GM21360 (cell line): ENCODE measurements around the gene NOL7.

Experiments
- ATAC-seq: cut with Tn5 transposase; IDR thresholded peaks from one replicate; pipeline ENCODE4 v1.9.1; 2021; ENCODE audit warnings: mild to moderate bottlenecking, moderate library complexity; ENCODE audit not compliant: unreplicated experiment

NOL7 gene

DNA sequence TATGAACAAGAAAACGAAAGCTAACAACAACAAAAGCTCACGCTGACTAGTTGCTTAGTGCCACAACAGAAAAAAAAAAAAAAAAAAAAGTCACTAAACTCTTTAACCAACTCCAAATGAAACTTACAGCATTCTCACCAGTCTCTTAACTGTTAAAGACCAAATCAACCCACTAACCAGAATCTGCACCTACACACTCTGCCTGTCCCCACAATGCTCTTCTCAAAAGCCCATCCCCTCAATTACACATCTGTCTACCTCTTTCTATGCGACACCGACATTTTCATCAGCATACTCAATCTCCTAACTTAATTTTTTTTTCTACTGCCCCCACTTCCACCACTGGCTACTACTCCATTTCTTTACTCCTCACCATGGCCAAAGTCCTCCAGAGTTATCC is 34.3 kb downstream of the NOL7 start:
- no peak for ATAC-seq

DNA sequence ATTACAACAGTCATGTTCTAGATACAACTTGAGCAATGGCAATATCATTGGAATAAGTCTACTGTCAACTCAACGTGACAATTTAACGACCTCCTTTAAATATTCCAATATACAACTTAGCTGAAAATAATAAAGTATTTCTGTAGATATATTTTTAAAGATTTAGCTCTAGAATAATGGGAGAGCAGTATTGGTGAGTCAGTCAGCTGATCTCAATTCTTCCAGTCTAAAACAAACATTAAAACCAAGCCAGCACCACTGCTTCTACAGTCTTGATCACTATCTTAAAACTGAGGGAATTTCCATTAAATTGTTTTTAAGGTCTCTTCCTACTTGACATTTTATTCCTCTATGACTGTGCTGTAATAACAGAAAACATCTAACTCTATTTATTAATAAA is 38.2 kb downstream of the NOL7 start:
- ATAC-seq: no peak

DNA sequence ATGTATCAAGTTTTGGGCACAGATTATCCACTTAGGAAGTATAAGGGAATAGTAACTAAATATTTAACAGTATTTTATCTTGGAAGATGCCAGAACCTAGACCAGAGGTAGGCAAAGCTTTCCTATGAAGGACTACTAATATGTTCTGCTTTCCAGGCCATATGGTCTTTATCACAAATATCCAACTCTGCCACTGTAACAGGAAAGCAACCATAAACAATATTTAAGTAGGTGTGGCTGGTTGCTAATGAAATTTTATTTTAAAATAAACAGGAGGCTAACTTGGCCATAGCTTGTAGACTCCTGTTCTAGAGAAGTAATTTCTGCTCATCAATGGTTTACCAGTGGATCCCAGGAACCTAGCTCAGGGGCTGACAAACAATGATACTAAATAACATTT is 39.4 kb downstream of the NOL7 start:
- ATAC-seq: no peak

DNA sequence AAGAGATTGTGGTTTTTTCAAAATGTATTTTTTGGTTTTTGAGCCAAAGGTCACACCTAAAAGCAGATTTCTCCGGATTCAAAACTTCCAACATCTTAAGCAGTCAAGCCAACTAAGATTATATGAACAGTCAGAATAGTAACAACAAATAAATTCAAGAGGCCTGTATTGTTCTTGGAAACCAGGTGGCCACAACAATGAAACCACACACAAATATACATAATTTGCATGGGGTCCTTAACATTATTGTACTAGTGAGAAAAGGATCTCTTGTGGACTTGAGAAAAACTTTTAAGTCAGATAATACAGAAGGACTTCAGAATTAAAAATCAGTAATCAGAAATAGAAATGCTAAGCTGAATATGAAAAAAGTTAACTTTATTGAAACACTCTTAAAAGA is 40.6 kb downstream of the NOL7 start:
- ATAC-seq: no peak

DNA sequence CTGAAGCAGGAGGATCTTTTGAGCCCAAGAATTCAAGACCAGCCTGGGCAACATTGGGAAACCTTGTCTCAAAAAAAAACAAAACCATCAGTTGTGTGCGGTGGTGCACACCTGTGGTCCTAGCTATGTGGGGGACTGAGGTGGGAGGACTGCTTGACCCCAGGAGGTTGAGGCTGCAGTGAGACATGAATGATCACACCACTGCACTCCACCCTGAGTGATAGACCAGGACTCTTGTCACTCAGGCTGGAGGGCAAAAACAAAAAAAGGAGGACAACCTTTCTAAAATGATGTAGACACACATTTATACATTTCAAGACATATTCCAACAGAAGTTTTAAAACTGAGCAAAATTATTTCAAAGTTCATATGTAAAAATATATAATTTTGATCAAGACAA is 45.1 kb downstream of the NOL7 start:
- no peak for ATAC-seq

DNA sequence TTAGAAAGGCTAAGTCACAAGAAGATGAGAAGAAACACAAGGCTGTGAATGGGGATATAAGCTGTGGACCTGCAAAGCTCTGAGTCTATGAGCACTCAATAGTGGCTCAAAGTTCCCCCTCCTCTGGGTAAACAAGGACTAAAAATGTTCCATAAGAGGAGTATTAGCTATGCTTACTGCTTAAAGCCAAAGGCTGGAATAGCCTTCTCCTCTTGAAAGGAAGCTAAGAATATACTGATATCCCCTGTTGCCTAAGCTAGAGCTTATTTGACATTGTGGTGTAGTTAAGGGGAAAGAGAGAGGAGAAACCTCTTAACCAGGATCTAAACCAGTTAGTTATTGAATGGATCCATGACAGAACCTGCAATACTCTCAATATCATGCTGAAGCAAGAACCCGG is 45.8 kb downstream of the NOL7 start:
- no peak for ATAC-seq

DNA sequence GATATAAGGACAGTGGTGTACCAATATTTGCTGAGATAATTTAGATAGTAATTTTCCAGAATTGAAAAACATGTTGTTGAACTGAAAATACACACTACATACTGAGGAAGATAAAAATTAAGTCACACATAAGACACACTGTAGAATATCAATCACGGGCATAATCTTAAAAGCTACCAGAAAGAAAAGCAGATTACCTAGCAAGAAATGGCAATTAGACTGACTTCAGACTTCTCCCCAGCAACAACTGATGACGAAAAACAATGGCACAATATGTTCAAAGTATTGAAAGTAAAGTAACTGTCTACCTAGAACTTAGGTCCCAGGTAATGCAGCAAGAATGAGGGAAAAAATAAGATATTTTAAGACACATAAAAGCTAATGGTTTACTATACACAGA is 46.5 kb downstream of the NOL7 start:
- ATAC-seq: no peak

DNA sequence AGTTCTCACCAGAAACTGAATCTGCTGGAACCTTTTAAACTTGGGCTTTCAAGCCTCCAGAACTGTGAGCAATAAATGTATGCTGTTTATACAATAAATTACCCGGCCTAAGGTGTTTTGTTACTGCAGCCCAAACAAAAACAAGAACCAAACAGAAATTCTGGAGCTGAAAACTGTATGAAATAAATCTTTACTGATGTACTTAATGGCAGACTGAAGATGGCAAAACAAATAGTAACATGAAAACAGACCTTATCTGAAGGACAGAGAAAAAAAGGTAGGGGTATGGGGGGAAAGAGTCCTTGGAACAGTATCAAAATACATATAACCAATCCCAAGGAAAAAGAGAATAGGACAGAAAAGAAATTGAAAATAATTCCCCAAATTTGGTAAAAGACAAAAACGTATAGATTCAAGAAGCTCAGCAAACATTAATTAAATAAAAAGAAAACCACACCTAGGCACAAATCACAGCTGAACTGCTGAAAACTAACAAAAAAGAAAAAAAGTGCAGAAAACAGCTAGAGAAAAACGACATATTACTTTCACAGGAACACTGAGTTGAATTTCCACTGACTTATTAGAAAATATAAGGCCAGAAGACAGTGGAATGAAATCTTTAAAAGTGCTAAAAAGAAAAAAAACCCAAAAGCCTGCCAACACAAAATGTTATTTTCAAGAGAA is 47.7 kb downstream of the NOL7 start:
- ATAC-seq: no peak

DNA sequence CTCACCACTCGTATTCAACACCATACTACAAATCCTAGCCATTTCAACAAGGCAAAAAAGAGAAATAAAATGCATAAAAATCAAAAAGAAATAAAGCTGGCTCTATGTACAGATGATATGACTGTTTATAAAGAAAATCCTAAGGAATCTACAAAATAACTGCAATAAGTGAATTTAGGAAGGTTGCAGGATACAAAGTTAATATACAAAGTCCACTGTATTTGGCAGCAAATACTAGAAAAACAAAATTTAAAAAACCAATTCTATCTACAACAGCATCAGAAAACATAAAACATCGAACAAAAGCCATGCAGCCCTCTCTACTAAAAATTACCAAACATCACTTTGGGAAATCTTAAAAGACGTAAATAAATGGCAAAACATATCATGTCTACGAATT is 48.9 kb downstream of the NOL7 start:
- ATAC-seq: no peak

DNA sequence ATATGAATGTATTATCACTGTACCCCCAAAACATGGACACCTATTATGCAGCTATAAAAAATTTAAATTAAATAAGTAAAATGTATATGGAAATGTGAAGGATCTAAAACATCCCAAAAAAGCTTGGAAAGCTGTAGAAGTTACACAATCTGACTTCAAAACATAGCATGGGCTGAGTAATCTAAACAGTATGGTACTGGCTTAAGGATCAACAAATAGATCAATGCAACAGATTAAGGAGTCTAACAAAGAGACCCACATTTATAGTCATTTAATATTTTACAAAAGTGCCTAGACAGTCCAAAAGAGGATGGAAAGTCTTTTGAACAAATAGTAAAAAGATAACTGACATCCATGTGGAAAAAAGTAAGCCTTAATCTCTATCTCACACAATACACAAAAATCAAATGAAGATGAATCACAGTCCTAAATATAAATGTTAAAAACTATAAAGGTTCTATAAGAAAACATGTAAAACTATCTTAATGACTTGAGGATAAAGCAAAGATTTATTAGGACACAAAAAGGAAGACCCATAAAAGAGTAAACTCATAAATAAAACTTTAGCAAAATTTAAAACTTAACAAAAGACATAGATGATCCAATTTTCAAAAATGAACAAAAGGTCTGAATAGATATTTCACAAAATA is 49.7 kb downstream of the NOL7 start:
- no peak for ATAC-seq

DNA sequence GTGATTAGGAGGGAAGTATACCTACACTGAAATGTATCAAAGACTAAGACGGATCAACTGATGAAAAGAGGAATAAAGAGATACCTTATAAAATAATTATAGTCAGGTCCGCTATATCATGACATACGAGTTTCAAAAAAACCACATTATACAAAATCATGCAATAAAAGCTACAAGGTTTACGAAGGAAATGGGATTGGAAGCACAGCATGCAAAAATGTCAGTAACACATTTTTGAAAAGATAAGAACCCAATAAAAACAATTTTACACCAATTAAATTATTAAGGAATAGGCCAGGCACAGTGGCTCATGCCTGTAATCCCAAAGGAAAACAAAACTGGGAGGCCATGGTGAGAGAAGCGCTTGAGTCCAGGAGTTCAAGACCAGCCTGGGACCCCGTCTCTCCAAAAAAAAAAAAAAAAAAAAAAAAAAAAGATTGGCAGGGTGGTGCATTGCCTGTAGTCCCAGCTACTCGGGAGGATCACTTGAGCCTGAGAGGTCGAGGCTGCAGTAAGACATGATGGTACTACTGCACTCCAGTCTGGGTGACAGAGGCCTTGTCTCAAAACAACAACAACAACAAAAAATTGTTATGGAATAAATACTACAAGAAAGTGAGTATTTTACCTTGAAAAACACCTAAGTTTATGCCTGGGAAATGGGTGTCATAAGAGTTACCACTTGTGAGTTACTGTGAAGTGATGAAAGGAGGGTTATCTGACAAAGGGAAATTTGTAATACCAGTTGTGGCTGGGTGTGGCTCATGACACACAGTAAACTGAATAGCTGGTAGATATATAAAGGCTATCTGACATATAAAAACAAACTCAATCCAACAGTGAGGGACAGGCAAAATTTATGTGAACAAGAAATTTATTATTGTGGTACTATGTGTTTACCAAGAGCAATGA is 51.3 kb downstream of the NOL7 start:
- ATAC-seq: no peak

DNA sequence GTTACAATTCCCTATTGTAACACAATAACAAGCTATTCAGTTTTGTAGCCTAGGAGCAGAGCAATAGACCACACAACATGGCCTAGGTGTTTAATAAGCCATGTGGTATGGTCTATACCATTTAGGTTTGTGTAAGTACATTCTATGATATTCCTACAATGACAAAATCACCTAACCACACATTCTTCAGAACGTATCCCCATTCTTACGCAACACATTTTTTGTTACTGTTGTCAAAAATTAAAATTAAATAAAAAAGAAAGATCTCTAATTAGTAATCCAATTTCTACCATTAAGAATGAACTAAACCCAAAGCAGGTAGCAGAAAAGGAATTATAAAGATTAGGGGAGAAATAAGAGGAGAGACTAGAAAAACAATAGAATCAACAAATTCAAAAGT is 52.5 kb downstream of the NOL7 start:
- no peak for ATAC-seq

DNA sequence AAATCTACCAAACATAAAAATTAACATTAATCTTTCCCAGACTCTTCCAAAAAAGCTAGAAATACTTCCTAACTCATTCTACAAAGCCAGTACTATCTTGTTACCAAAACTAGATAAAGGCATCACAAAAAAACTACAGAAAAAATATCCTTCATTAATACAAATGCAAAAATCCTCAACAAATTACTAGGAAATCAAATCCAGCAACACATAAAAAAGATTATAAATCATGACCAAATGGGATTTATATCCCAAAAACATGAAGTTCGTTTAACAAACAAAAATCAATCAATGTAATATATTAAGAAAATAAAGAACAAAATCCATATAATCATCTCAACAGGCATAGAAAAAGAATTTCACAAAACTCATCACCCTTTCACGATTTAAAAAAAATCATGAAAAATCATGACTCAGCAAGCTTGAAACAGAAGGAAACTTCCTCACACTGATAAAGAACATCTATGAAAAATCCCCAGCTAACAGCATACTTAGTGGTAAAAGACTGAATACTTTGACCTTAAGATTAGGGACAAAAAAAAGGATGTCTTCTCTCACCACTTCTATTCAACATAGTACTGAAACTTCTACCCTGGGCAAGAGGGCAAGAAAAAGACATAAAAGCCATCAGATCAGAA is 53.3 kb downstream of the NOL7 start:
- ATAC-seq: no peak

DNA sequence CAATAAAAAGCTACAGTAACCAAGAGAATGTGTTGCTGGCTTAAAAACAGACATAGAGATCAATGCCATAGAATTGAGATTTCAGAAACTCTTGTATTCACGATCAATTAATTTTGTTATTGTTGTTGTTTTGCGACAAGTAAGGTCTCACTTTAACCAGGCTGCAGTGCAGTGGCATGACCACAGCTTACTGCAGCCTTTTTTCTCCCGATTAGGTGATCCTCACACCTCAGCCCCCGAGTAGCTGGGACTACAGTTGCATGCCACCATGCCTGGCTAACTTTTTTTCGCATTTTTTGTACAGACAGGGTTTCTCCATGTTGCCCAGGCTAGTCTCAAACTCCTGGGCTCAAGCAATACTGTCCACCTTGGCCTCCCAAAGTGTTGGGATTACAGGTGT is 54.3 kb downstream of the NOL7 start:
- ATAC-seq: no peak
